Panc1 (cell line): ENCODE measurements around the gene TNRC18. TPM values are rescaled to one million over a fixed set of nuclear protein-coding genes. Genes with fewer than 3 reads are reported as not detected.

Experiments
- ATAC-seq: fragments of 200-7000 bp; cut with Tn5 transposase; 2 replicates; pipeline ENCODE4 v1.9.1; 2020; ENCODE audit warnings: mild to moderate bottlenecking, moderate library complexity
- BruUV-seq: library from RNA; stranded (reverse); fragments of 400-500 nt; replicated peaks from 2 replicates; lab custom pipeline; 2021; lab: Mats Ljungman, UMichigan
- CTCF ChIA-PET: fragments of 300-600 bp; sonication (Branson Sonifier 250); formaldehyde crosslinking; loops from one replicate; lab custom pipeline; 2022; ENCODE audit warnings: antibody characterized with exemption; lab: Charles Lee
- POLR2A ChIA-PET: fragments of 300-600 bp; sonication (Branson Sonifier 250); formaldehyde crosslinking; loops from one replicate; lab custom pipeline; 2022; ENCODE audit warnings: antibody characterized with exemption; lab: Charles Lee
- DNase-seq: peaks from one replicate; pipeline ENCODE4 v3.0.0-alpha.2; 2010; ENCODE audit warnings: low read depth, low spot score
- H3K27ac ChIP-seq: 2 replicates; pipeline ENCODE4 v1.5.1; 2011; ENCODE audit warnings: mild to moderate bottlenecking, low read length, inconsistent platforms
- H3K27me3 ChIP-seq: fragments of 200-500 bp; sonication (Bioruptor generic); 2 replicates; pipeline ENCODE4 v1.6.0; 2014; ENCODE audit warnings: low read length, inconsistent platforms; ENCODE audit not compliant: control insufficient read depth, insufficient read depth
- H3K36me3 ChIP-seq: fragments of 200-500 bp; sonication (Bioruptor generic); 2 replicates; pipeline ENCODE4 v1.5.1; 2014; ENCODE audit warnings: inconsistent platforms, mild to moderate bottlenecking, low read length, moderate library complexity; ENCODE audit not compliant: control insufficient read depth, insufficient read depth
- H3K4me1 ChIP-seq: 2 replicates; pipeline ENCODE4 v1.5.1; 2011; ENCODE audit warnings: inconsistent platforms, mild to moderate bottlenecking, low read length, moderate library complexity; ENCODE audit not compliant: control insufficient read depth, insufficient read depth
- H3K4me3 ChIP-seq, 2 experiments: 2 replicates each; pipeline ENCODE4 v1.5.1; 2011 to 2012; ENCODE audit warnings: low read depth in 2 of 2, low read length in 2 of 2, mild to moderate bottlenecking in 2 of 2, inconsistent platforms in 1 of 2, moderate library complexity in 1 of 2
- H3K9me3 ChIP-seq: fragments of 200-500 bp; sonication (Bioruptor generic); 2 replicates; pipeline ENCODE4 v1.5.1; 2014; ENCODE audit warnings: low read depth, mild to moderate bottlenecking, inconsistent platforms, low read length, moderate library complexity; ENCODE audit not compliant: control insufficient read depth, insufficient read depth
- CTCF ChIP-seq: fragments of 450-650 bp; IDR thresholded peaks from 2 replicates; pipeline ENCODE4 v1.5.1; 2017; ENCODE audit warnings: mild to moderate bottlenecking
- POLR2AphosphoS5 ChIP-seq: IDR thresholded peaks from 2 replicates; pipeline ENCODE4 v1.6.1; 2012; ENCODE audit warnings: mild to moderate bottlenecking, low read depth, low read length, moderate library complexity
- REST ChIP-seq, 2 experiments: IDR thresholded peaks; 2 replicates each; pipeline ENCODE4 v1.6.1; 2011 to 2012; ENCODE audit warnings: low read depth in 2 of 2, control low read depth in 1 of 2, low read length in 1 of 2, mild to moderate bottlenecking in 1 of 2, moderate library complexity in 1 of 2; ENCODE audit not compliant: insufficient read depth in 1 of 2
- SIN3A ChIP-seq: IDR thresholded peaks from 2 replicates; pipeline ENCODE4 v1.6.1; 2012; ENCODE audit warnings: low read depth, mild to moderate bottlenecking, low read length, moderate library complexity, borderline replicate concordance; ENCODE audit not compliant: insufficient read depth
- TCF7L2 ChIP-seq: IDR thresholded peaks from 2 replicates; pipeline ENCODE4 v1.6.1; 2011; ENCODE audit warnings: mild to moderate bottlenecking, low read depth, low read length, inconsistent platforms
- in situ Hi-C: cut with HindIII; loops from 2 replicates; pipeline ENCODE4 v1.10.0; 2016; ENCODE audit warnings: low sequenced_read_pairs, low pct_unique_long_range_greater_than_20kb
- intact Hi-C: fragments of 100-400 bp; cut with micrococcal nuclease; formaldehyde crosslinking; loops from one replicate; pipeline ENCODE4 v1.10.0; 2022; ENCODE audit not compliant: unreplicated experiment
- total RNA-seq: library from RNA; stranded (reverse); gene quantifications from one replicate; pipeline ENCODE4 v1.2.1, GENCODE V29; 2021; ENCODE audit not compliant: unreplicated experiment

The TNRC18 gene
- total RNA-seq, 1 experiment from 2014 or later: 148 TPM

- H3K4me1 ChIP-seq: peaks cover 8% of the 10 kb centered on the region
- TF ChIP-seq CTCF (no peak), REST (IDR thresholded peaks at IDR 0.05; ENCODE audit: insufficient read depth in 1 of 2, low read depth in 2 of 2, low read length in 1 of 2) (no peak; a peak in 1 of 4 replicates), TCF7L2 (no peak; the same call in 1 of the 2 replicates), SIN3A (no peak)
- no TSS peak for BruUV-seq
- H3K4me3 ChIP-seq: peak overlapping the region; percentile 89 to 98
- peak overlapping the region; percentile 99 for H3K27ac ChIP-seq
- CTCF ChIA-PET: interaction anchor here (0.6 kb wide), 1 partner anchor 265 kb away, joined by 3 read pairs; no protein-coding TSS in a partner anchor
- H3K36me3 ChIP-seq: peaks cover 5% of the 10 kb centered on the region; the same call in 1 of the 2 replicates
- in situ Hi-C loops (no loop called here), intact Hi-C loops (no loop called here)
- H3K9me3 ChIP-seq: no peaks in the 10 kb centered on the region
- POLR2A ChIA-PET: interaction anchor here (0.6 to 0.8 kb wide), 2 partner anchors 9 to 42 kb away, joined by 3 to 6 read pairs; no protein-coding TSS in a partner anchor
- no peak for ATAC-seq
- H3K27me3 ChIP-seq: no peaks in the 10 kb centered on the region
- DNase-seq: no peak
Observed at GRCh38 chr7:5426226-5426475, 2.5 kb upstream of the TNRC18 start.

GRCh38 chr7:5425507-5426225 lies 2.0 kb upstream of the TNRC18 start:
- peaks cover 7% of the 10 kb centered on the region; the same call in 1 of the 2 replicates for H3K36me3 ChIP-seq
- no peaks in the 10 kb centered on the region for H3K27me3 ChIP-seq
- H3K27ac ChIP-seq: peak overlapping the region; percentile 99
- BruUV-seq: TSS peak; percentile 23
- peaks cover 7% of the 10 kb centered on the region for H3K4me1 ChIP-seq
- ChIA-PET CTCF (interaction anchor here (0.5 to 1.1 kb wide), 4 partner anchors 25 to 444 kb away, joined by 3 to 6 read pairs (median 3); no protein-coding TSS in a partner anchor), POLR2A (interaction anchor here (0.6 to 0.8 kb wide), 5 partner anchors 9 to 74 kb away, joined by 3 to 6 read pairs (median 3); no protein-coding TSS in a partner anchor)
- no peak for DNase-seq
- no peaks in the 10 kb centered on the region for H3K9me3 ChIP-seq
- TF ChIP-seq POLR2AphosphoS5 (peak; percentile 85), REST (IDR thresholded peaks at IDR 0.05; ENCODE audit: insufficient read depth in 1 of 2, low read depth in 2 of 2, low read length in 1 of 2) (peak in 1 of 2 experiments; percentile 49; a peak in 1 of 4 replicates), TCF7L2 (peak; percentile 52), CTCF (no peak), SIN3A (peak; percentile 58; the same call in 1 of the 2 replicates)
- in situ Hi-C loops: no loop called here
- intact Hi-C loops: no loop called here
- peak overlapping the region; percentile 89 to 98 for H3K4me3 ChIP-seq
- peak; percentile 15 for ATAC-seq
